Testis (tissue), 2 donors: Measurements from ENCODE around the gene SLC7A5.
"Not testable (repeated sequence)": the region's sequence is repeated elsewhere in the genome, so short reads cannot be mapped to it uniquely, and the experiment has no call there.

Source experiments
- CTCF ChIP-seq, 3 experiments: fragments of 450-650 bp in 2 of 3; fragments of 200-600 bp in 1 of 3; sonication (generic) in 1 of 3; IDR thresholded peaks; one replicate each; pipeline ENCODE4 v1.5.1; 2016 to 2019; ENCODE audit warnings: antibody characterized with exemption in 3 of 3, mild to moderate bottlenecking in 2 of 3, moderate library complexity in 1 of 3
- POLR2A ChIP-seq: fragments of 450-650 bp; IDR thresholded peaks from one replicate; pipeline ENCODE4 v1.6.1; 2017; ENCODE audit warnings: antibody characterized with exemption, mild to moderate bottlenecking, moderate library complexity

GRCh38 chr16:87861300-87862099 lies 7.8 kb downstream of the SLC7A5 start:
- not testable (repeated sequence) for TF ChIP-seq CTCF (IDR thresholded peaks at IDR 0.05); POLR2A
